GM23338 (cell line): ENCODE data around the gene FKBP2.

Experiments used
- CREB1 ChIP-seq: fragments of 250-450 bp; sonication (Bioruptor Pico); IDR thresholded peaks from 2 replicates; pipeline ENCODE4 v1.5.0; 2020; ENCODE audit warnings: low read depth, mild to moderate bottlenecking, moderate library complexity
- EZH2 ChIP-seq: fragments of 200-600 bp; sonication (generic); IDR thresholded peaks from one replicate; pipeline ENCODE4 v1.8.0; 2017; ENCODE audit warnings: antibody characterized with exemption, mild to moderate bottlenecking, low read depth; ENCODE audit not compliant: unreplicated experiment
- EZH2phosphoT487 ChIP-seq: fragments of 200-600 bp; sonication (generic); IDR thresholded peaks from one replicate; pipeline ENCODE4 v1.8.1; 2018; ENCODE audit warnings: antibody characterized with exemption; ENCODE audit not compliant: unreplicated experiment
- POLR2AphosphoS5 ChIP-seq: IDR thresholded peaks from 2 replicates; pipeline ENCODE4 v1.6.1; 2016; ENCODE audit warnings: antibody characterized with exemption, low read depth
- ZNF331 ChIP-seq: fragments of 250-450 bp; sonication (Bioruptor Pico); IDR thresholded peaks from 2 replicates; pipeline ENCODE4 v1.5.0; 2020; ENCODE audit warnings: low read depth, mild to moderate bottlenecking, moderate library complexity
- TF ChIP-seq, protein P1 (sequence below), 2 experiments: fragments of 200-600 bp in 1 of 2; sonication (generic) in 1 of 2; conservative IDR thresholded peaks; 2 replicates each; pipeline versions ENCODE4 v1.5.1 to v1.6.1; 2016 to 2017; ENCODE audit warnings: antibody characterized with exemption in 2 of 2, low read depth in 2 of 2, mild to moderate bottlenecking in 2 of 2, moderate library complexity in 1 of 2
- TF ChIP-seq, protein P2 (sequence below): IDR thresholded peaks from one replicate; pipeline ENCODE4 v1.6.1; 2018; ENCODE audit warnings: antibody characterized with exemption; ENCODE audit not compliant: unreplicated experiment
- TF ChIP-seq, protein P3 (sequence below): IDR thresholded peaks from 2 replicates; pipeline ENCODE4 v1.6.1; 2016; ENCODE audit warnings: antibody characterized with exemption

DNA sequence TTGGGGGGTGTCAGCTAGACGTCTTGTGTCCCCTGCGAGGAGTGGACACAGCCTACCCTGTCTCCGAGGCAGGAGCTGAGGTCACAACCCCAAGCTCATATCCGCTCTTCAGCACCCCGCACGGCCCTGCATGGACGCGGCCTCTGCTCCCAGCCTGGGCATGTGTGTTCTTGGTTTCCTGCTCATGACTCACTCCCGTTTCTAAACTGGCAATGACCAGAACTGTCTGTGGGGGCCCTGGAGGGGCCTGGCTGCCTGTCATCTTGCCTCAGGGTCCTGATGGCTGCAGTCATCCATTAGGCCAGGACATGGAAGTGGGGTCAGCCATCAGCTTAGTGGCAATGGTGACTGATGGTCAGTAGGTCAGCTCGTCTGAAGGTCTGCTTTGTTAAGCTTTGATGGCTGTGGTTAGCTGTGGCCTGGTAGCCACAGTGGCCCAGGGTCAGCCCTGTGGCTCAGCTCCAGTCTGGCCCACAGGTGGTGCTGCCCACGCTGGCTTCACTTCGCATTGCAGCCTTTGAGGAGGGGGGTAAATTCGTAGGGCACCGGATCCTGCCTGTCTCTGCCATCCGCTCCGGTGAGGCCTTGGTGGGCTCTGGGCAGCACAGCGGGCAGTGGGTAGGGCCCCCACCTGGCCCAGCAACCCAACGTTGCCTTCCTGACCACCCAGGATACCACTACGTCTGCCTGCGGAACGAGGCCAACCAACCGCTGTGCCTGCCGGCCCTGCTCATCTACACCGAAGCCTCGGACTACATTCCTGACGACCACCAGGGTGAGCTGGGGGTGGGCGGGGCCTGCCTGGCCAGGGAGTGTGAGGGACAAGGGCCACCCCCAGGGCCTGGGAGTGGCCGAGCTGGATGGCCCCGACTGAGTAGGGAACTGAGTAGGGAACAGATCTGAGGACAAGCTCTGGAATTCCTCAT lies 22.4 kb downstream of the FKBP2 start:
- TF ChIP-seq EZH2: no peak
- TF ChIP-seq, protein P1, sequence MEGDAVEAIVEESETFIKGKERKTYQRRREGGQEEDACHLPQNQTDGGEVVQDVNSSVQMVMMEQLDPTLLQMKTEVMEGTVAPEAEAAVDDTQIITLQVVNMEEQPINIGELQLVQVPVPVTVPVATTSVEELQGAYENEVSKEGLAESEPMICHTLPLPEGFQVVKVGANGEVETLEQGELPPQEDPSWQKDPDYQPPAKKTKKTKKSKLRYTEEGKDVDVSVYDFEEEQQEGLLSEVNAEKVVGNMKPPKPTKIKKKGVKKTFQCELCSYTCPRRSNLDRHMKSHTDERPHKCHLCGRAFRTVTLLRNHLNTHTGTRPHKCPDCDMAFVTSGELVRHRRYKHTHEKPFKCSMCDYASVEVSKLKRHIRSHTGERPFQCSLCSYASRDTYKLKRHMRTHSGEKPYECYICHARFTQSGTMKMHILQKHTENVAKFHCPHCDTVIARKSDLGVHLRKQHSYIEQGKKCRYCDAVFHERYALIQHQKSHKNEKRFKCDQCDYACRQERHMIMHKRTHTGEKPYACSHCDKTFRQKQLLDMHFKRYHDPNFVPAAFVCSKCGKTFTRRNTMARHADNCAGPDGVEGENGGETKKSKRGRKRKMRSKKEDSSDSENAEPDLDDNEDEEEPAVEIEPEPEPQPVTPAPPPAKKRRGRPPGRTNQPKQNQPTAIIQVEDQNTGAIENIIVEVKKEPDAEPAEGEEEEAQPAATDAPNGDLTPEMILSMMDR (conservative IDR thresholded peaks at IDR 0.05; ENCODE audit: low read depth in 2 of 2): no peak
- TF ChIP-seq, protein P2, sequence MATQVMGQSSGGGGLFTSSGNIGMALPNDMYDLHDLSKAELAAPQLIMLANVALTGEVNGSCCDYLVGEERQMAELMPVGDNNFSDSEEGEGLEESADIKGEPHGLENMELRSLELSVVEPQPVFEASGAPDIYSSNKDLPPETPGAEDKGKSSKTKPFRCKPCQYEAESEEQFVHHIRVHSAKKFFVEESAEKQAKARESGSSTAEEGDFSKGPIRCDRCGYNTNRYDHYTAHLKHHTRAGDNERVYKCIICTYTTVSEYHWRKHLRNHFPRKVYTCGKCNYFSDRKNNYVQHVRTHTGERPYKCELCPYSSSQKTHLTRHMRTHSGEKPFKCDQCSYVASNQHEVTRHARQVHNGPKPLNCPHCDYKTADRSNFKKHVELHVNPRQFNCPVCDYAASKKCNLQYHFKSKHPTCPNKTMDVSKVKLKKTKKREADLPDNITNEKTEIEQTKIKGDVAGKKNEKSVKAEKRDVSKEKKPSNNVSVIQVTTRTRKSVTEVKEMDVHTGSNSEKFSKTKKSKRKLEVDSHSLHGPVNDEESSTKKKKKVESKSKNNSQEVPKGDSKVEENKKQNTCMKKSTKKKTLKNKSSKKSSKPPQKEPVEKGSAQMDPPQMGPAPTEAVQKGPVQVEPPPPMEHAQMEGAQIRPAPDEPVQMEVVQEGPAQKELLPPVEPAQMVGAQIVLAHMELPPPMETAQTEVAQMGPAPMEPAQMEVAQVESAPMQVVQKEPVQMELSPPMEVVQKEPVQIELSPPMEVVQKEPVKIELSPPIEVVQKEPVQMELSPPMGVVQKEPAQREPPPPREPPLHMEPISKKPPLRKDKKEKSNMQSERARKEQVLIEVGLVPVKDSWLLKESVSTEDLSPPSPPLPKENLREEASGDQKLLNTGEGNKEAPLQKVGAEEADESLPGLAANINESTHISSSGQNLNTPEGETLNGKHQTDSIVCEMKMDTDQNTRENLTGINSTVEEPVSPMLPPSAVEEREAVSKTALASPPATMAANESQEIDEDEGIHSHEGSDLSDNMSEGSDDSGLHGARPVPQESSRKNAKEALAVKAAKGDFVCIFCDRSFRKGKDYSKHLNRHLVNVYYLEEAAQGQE: no peak
- no peak for TF ChIP-seq POLR2AphosphoS5
- TF ChIP-seq, protein P3, sequence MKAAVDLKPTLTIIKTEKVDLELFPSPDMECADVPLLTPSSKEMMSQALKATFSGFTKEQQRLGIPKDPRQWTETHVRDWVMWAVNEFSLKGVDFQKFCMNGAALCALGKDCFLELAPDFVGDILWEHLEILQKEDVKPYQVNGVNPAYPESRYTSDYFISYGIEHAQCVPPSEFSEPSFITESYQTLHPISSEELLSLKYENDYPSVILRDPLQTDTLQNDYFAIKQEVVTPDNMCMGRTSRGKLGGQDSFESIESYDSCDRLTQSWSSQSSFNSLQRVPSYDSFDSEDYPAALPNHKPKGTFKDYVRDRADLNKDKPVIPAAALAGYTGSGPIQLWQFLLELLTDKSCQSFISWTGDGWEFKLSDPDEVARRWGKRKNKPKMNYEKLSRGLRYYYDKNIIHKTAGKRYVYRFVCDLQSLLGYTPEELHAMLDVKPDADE: no peak
- TF ChIP-seq CREB1 (CRISPR knock-in tag): no peak
- no peak for TF ChIP-seq EZH2phosphoT487
- no peak for TF ChIP-seq ZNF331
